H9 (cell line): ENCODE data around the gene IGIP. TPM values are rescaled to one million over a fixed set of nuclear protein-coding genes. Genes with fewer than 3 reads are reported as not detected.

Experiments
- DNase-seq: peaks from one replicate; pipeline ENCODE4 v3.0.0-alpha.2; 2017
- H2AFZ ChIP-seq: one replicate; pipeline ENCODE4 v1.6.1; 2013; ENCODE audit warnings: mild to moderate bottlenecking, low read length, control low read depth, moderate library complexity
- H2AK5ac ChIP-seq: 2 replicates; pipeline ENCODE4 v1.6.1; 2013; ENCODE audit warnings: low read length, control low read depth, mixed read lengths; ENCODE audit not compliant: insufficient read length
- H2BK120ac ChIP-seq: one replicate; pipeline ENCODE4 v1.6.1; 2013; ENCODE audit warnings: low read depth, mild to moderate bottlenecking, low read length, control low read depth, inconsistent platforms; ENCODE audit not compliant: poor library complexity, severe bottlenecking
- H2BK12ac ChIP-seq: 2 replicates; pipeline ENCODE4 v1.6.1; 2013; ENCODE audit warnings: low read length, control low read depth, mixed read lengths, low read depth; ENCODE audit not compliant: insufficient read length
- H2BK15ac ChIP-seq: 2 replicates; pipeline ENCODE4 v1.6.1; 2013; ENCODE audit warnings: low read depth, low read length, control low read depth
- H2BK20ac ChIP-seq: one replicate; pipeline ENCODE4 v1.6.1; 2013; ENCODE audit warnings: low read depth, mild to moderate bottlenecking, low read length, control low read depth, inconsistent platforms; ENCODE audit not compliant: poor library complexity, severe bottlenecking
- H2BK5ac ChIP-seq: 2 replicates; pipeline ENCODE4 v1.6.1; 2013; ENCODE audit warnings: low read length, control low read depth, mixed read lengths; ENCODE audit not compliant: insufficient read length
- H3K14ac ChIP-seq: 2 replicates; pipeline ENCODE4 v1.6.1; 2013; ENCODE audit warnings: low read length, control low read depth; ENCODE audit not compliant: insufficient read depth
- H3K18ac ChIP-seq: 2 replicates; pipeline ENCODE4 v1.6.1; 2013; ENCODE audit warnings: low read depth, mild to moderate bottlenecking, mixed read lengths, low read length, control low read depth; ENCODE audit not compliant: insufficient read length
- H3K23ac ChIP-seq: 2 replicates; pipeline ENCODE4 v1.6.1; 2013; ENCODE audit warnings: low read length, control low read depth, mixed read lengths, low read depth; ENCODE audit not compliant: insufficient read length
- H3K23me2 ChIP-seq: 2 replicates; pipeline ENCODE4 v1.6.1; 2013; ENCODE audit warnings: low read depth, mild to moderate bottlenecking, mixed read lengths, low read length, control low read depth; ENCODE audit not compliant: insufficient read length, poor library complexity, severe bottlenecking
- H3K27ac ChIP-seq: 2 replicates; pipeline ENCODE4 v1.5.1; 2013; ENCODE audit warnings: low read length, control low read depth, mixed read lengths, low read depth; ENCODE audit not compliant: insufficient read length
- H3K27me3 ChIP-seq: 2 replicates; pipeline ENCODE4 v1.6.1; 2013; ENCODE audit warnings: low read length, control low read depth, inconsistent platforms; ENCODE audit not compliant: insufficient read depth
- H3K4ac ChIP-seq: 2 replicates; pipeline ENCODE4 v1.6.1; 2013; ENCODE audit warnings: low read depth, mild to moderate bottlenecking, control low read depth, inconsistent platforms, low read length, moderate library complexity
- H3K4me1 ChIP-seq: 2 replicates; pipeline ENCODE4 v1.6.1; 2013; ENCODE audit warnings: low read length, control low read depth, inconsistent platforms; ENCODE audit not compliant: insufficient read depth
- H3K4me2 ChIP-seq: 2 replicates; pipeline ENCODE4 v1.6.1; 2013; ENCODE audit warnings: low read length, control low read depth, mixed read lengths; ENCODE audit not compliant: insufficient read length, insufficient read depth
- H3K56ac ChIP-seq: 2 replicates; pipeline ENCODE4 v1.6.1; 2013; ENCODE audit warnings: low read depth, mild to moderate bottlenecking, mixed read lengths, low read length, control low read depth; ENCODE audit not compliant: insufficient read length
- H3K79me1 ChIP-seq: 2 replicates; pipeline ENCODE4 v1.6.1; 2013; ENCODE audit warnings: low read depth, mild to moderate bottlenecking, moderate library complexity, low read length, control low read depth, inconsistent platforms; ENCODE audit not compliant: insufficient read depth, poor library complexity, severe bottlenecking
- H3K79me2 ChIP-seq: 2 replicates; pipeline ENCODE4 v1.6.1; 2013; ENCODE audit warnings: low read length, control low read depth, inconsistent platforms; ENCODE audit not compliant: insufficient read depth
- H3K9ac ChIP-seq: 2 replicates; pipeline ENCODE4 v1.6.1; 2013; ENCODE audit warnings: low read length, control low read depth, mixed read lengths; ENCODE audit not compliant: insufficient read length; ENCODE audit errors: extremely low read depth
- H3K9me3 ChIP-seq: one replicate; pipeline ENCODE4 v1.6.1; 2013; ENCODE audit warnings: low read depth, low read length, inconsistent platforms; ENCODE audit not compliant: control insufficient read depth
- H3T11ph ChIP-seq: one replicate; pipeline ENCODE4 v1.6.1; 2013; ENCODE audit warnings: mild to moderate bottlenecking, low read length, control low read depth, inconsistent platforms
- H4K20me1 ChIP-seq: one replicate; pipeline ENCODE4 v1.6.1; 2013; ENCODE audit not compliant: control insufficient read depth, insufficient read length, insufficient read depth
- H4K5ac ChIP-seq: 2 replicates; pipeline ENCODE4 v1.6.1; 2013; ENCODE audit warnings: low read depth, mild to moderate bottlenecking, mixed read lengths, low read length, control low read depth; ENCODE audit not compliant: insufficient read length
- H4K8ac ChIP-seq: replicated peaks from 2 replicates; pipeline ENCODE4 v1.6.1; 2013; ENCODE audit warnings: low read length, control low read depth, mixed read lengths, low read depth; ENCODE audit not compliant: insufficient read length
- H4K91ac ChIP-seq: 2 replicates; pipeline ENCODE4 v1.6.1; 2013; ENCODE audit warnings: low read depth, mild to moderate bottlenecking, moderate library complexity, mixed read lengths, low read length, control low read depth; ENCODE audit not compliant: insufficient read length
- H3K27ac Mint-ChIP-seq, 3 experiments: 2 replicates in 2 of 3; 3 replicates in 1 of 3; pipeline ENCODE4 v1.8.0; 2020 to 2021; ENCODE audit warnings: mixed read lengths in 3 of 3, mild to moderate bottlenecking in 1 of 3, moderate library complexity in 1 of 3
- H3K27me3 Mint-ChIP-seq: 2 replicates; pipeline ENCODE4 v1.8.0; 2021; ENCODE audit warnings: low read depth, mild to moderate bottlenecking, moderate library complexity, mixed read lengths
- H3K36me3 Mint-ChIP-seq, 3 experiments: 2 replicates in 2 of 3; 3 replicates in 1 of 3; pipeline ENCODE4 v1.8.0; 2020 to 2021; ENCODE audit warnings: low read depth in 3 of 3, mixed read lengths in 3 of 3; ENCODE audit not compliant: insufficient read depth in 1 of 3
- H3K4me1 Mint-ChIP-seq, 2 experiments: 2 replicates each; pipeline ENCODE4 v1.8.0; 2020; ENCODE audit warnings: mixed read lengths in 2 of 2
- H3K4me3 Mint-ChIP-seq, 2 experiments: 2 replicates in 1 of 2; 3 replicates in 1 of 2; pipeline ENCODE4 v1.8.0; 2020 to 2021; ENCODE audit warnings: mild to moderate bottlenecking in 2 of 2, mixed read lengths in 2 of 2, moderate library complexity in 1 of 2
- H3K9me3 Mint-ChIP-seq, 2 experiments: 2 replicates in 1 of 2; 3 replicates in 1 of 2; pipeline ENCODE4 v1.8.0; 2020; ENCODE audit warnings: mild to moderate bottlenecking in 2 of 2, mixed read lengths in 2 of 2, moderate library complexity in 1 of 2
- WGBS: extraction: QIAGEN DNeasy Blood & Tissue Kit; methylation state at CpG from one replicate; pipeline ENCODE4 v1.1.7; 2013; ENCODE audit warnings: missing lambda C conversion rate, low lambda C conversion rate, mixed read lengths; ENCODE audit not compliant: insufficient read length; ENCODE audit errors: extremely low coverage; 5-methylcytosine and 5-hydroxymethylcytosine counted together
- total RNA-seq: library from RNA; stranded (reverse); gene quantifications from 2 replicates; pipeline ENCODE4 v1.2.1, GENCODE V29; 2021
- TF ChIP-seq, protein P1 (sequence below): fragments of 200-600 bp; sonication (generic); conservative IDR thresholded peaks from 3 replicates; pipeline ENCODE4 v1.8.0; 2021; ENCODE audit warnings: antibody characterized with exemption, mild to moderate bottlenecking

IGIP gene
- total RNA-seq, 1 experiment from 2014 or later = 0.52 TPM

DNA sequence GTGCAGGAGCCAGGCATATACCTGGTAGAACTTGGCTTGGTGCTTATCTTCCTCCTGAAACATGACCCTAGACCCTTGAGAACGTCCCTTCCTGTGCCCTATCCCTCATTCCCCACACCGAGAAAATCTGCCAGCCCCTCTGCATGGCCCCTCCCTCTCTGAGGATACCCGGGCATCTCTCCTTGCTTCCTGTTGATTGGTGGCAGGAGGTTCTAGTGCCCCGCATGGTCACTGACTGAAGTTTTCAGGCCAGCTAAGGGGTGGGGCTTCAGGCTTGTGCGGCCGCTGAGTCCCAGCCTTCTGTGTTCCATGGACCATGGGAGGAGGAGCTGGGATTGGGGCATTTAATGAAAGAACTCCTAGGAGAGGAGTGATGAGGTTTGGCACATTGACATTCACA, 22.8 kb downstream of the IGIP start:
- Histone ChIP-seq H3K4me1 (no peaks in the 10 kb centered on the region; the same call in 1 of the 2 replicates), H3K27me3 (peaks cover 27% of the 10 kb centered on the region), H4K8ac (no peak overlapping the region), H3K14ac (no peak overlapping the region), H3K27ac (no peak overlapping the region), H2AFZ (no peak overlapping the region), H3K4me2 (no peak overlapping the region), H3K23me2 (peaks cover 8% of the 10 kb centered on the region), H3K9ac (no peak overlapping the region), H2BK120ac (no peak overlapping the region), H2BK5ac (no peak overlapping the region), H3K79me2 (no peaks in the 10 kb centered on the region), H2AK5ac (no peak overlapping the region), H3K18ac (no peak overlapping the region), H4K91ac (no peak overlapping the region), H3K9me3 (no peaks in the 10 kb centered on the region), H3K23ac (no peak overlapping the region), H4K5ac (no peak overlapping the region), H4K20me1 (no peaks in the 10 kb centered on the region), H2BK15ac (no peak overlapping the region), H3T11ph (no peak overlapping the region), H3K56ac (no peak overlapping the region), H3K79me1 (no peaks in the 10 kb centered on the region), H3K4ac (no peak overlapping the region), H2BK20ac (no peak overlapping the region), H2BK12ac (no peak overlapping the region)
- Mint-ChIP-seq H3K4me1 (peaks cover 29 to 38% of the 10 kb centered on the region in 2 experiments), H3K27ac (no peak overlapping the region), H3K36me3 (no peaks in the 10 kb centered on the region), H3K27me3 (peaks cover 53% of the 10 kb centered on the region), H3K4me3 (peak overlapping the region in 1 of 2 experiments; percentile 51; a peak in 1 of 5 replicates), H3K9me3 (no peaks in the 10 kb centered on the region; a peak in 1 of 5 replicates)
- DNase-seq = peak; percentile 86
- TF ChIP-seq, protein P1, sequence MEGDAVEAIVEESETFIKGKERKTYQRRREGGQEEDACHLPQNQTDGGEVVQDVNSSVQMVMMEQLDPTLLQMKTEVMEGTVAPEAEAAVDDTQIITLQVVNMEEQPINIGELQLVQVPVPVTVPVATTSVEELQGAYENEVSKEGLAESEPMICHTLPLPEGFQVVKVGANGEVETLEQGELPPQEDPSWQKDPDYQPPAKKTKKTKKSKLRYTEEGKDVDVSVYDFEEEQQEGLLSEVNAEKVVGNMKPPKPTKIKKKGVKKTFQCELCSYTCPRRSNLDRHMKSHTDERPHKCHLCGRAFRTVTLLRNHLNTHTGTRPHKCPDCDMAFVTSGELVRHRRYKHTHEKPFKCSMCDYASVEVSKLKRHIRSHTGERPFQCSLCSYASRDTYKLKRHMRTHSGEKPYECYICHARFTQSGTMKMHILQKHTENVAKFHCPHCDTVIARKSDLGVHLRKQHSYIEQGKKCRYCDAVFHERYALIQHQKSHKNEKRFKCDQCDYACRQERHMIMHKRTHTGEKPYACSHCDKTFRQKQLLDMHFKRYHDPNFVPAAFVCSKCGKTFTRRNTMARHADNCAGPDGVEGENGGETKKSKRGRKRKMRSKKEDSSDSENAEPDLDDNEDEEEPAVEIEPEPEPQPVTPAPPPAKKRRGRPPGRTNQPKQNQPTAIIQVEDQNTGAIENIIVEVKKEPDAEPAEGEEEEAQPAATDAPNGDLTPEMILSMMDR = peak; percentile 37; the same call in 2 of the 3 replicates
- no CpG with 5 or more reads among the region's 6 CpGs for WGBS
